IPS DF 6.9 (cell line): ENCODE results near the gene RAD51B.

Experiments
- DNase-seq: peaks from one replicate; pipeline ENCODE4 v3.0.0-alpha.2; 2013; ENCODE audit warnings: low read depth, low spot score
- H3K27ac ChIP-seq: one replicate; pipeline ENCODE4 v1.5.1; 2013; ENCODE audit warnings: low read length, control low read depth
- H3K27me3 ChIP-seq: 2 replicates; pipeline ENCODE4 v1.6.1; 2013; ENCODE audit warnings: mild to moderate bottlenecking, low read length; ENCODE audit not compliant: control insufficient read depth, insufficient read depth
- H3K36me3 ChIP-seq: 2 replicates; pipeline ENCODE4 v1.6.1; 2013; ENCODE audit warnings: low read length; ENCODE audit not compliant: control insufficient read depth, insufficient read depth
- H3K4me1 ChIP-seq: 2 replicates; pipeline ENCODE4 v1.6.1; 2013; ENCODE audit warnings: low read length; ENCODE audit not compliant: control insufficient read depth, insufficient read depth
- H3K4me3 ChIP-seq: 2 replicates; pipeline ENCODE4 v1.5.1; 2013; ENCODE audit warnings: mild to moderate bottlenecking, low read length
- H3K9me3 ChIP-seq: 2 replicates; pipeline ENCODE4 v1.6.1; 2013; ENCODE audit warnings: low read length, inconsistent platforms; ENCODE audit not compliant: control insufficient read depth, insufficient read depth
- WGBS: extraction: QIAGEN DNeasy Blood & Tissue Kit; methylation state at CpG from one replicate; pipeline ENCODE4 v1.1.7; 2013; ENCODE audit warnings: mixed read lengths, missing lambda C conversion rate; ENCODE audit not compliant: insufficient read length, insufficient coverage; 5-methylcytosine and 5-hydroxymethylcytosine counted together

RAD51B gene

GRCh38 chr14:68643673-68644072, 824.1 kb downstream of the RAD51B start:
- peaks cover under 1% of the 10 kb centered on the region for H3K4me1 ChIP-seq
- H3K4me3 ChIP-seq: no peak overlapping the region
- H3K9me3 ChIP-seq: no peaks in the 10 kb centered on the region
- no peaks in the 10 kb centered on the region for H3K36me3 ChIP-seq
- DNase-seq: no peak
- H3K27me3 ChIP-seq: no peaks in the 10 kb centered on the region
- no CpG with 5 or more reads among the region's 2 CpGs for whole genome bisulfite sequencing
- no peak overlapping the region for H3K27ac ChIP-seq

- Histone ChIP-seq H3K27ac (no peak overlapping the region), H3K36me3 (no peaks in the 10 kb centered on the region), H3K9me3 (no peaks in the 10 kb centered on the region), H3K27me3 (no peaks in the 10 kb centered on the region), H3K4me1 (no peaks in the 10 kb centered on the region), H3K4me3 (no peak overlapping the region)
- no CpG with 5 or more reads among the region's 1 CpG for WGBS
- no peak for DNase-seq
Measured at GRCh38 chr14:68644101-68644500, 824.5 kb downstream of the RAD51B start.

- H3K9me3 ChIP-seq: no peaks in the 10 kb centered on the region
- no peak for DNase-seq
- no peaks in the 10 kb centered on the region for H3K4me1 ChIP-seq
- no peaks in the 10 kb centered on the region for H3K27me3 ChIP-seq
- H3K36me3 ChIP-seq: no peaks in the 10 kb centered on the region
- no peak overlapping the region for H3K27ac ChIP-seq
- no CpG with 5 or more reads among the region's 2 CpGs for WGBS
- no peak overlapping the region for H3K4me3 ChIP-seq
Measured at GRCh38 chr14:68645371-68645770, 825.8 kb downstream of the RAD51B start.

GRCh38 chr14:68649476-68650189, 830.1 kb downstream of the RAD51B start:
- WGBS: no CpG with 5 or more reads among the region's 7 CpGs

GRCh38 chr14:68650404-68650994, 830.9 kb downstream of the RAD51B start:
- Histone ChIP-seq H3K9me3 (no peaks in the 10 kb centered on the region), H3K27ac (no peak overlapping the region), H3K4me1 (peaks cover 4% of the 10 kb centered on the region; the same call in 1 of the 2 replicates), H3K36me3 (no peaks in the 10 kb centered on the region), H3K4me3 (no peak overlapping the region), H3K27me3 (no peaks in the 10 kb centered on the region)
- DNase-seq: no peak

More at GRCh38 chr14:68649476-68650189, 830.1 kb downstream of the RAD51B start:
- H3K4me1 ChIP-seq: no peaks in the 10 kb centered on the region
- no peak overlapping the region for H3K27ac ChIP-seq
- no peaks in the 10 kb centered on the region for H3K27me3 ChIP-seq
- no peak for DNase-seq
- no peaks in the 10 kb centered on the region for H3K9me3 ChIP-seq
- no peaks in the 10 kb centered on the region for H3K36me3 ChIP-seq
- no peak overlapping the region for H3K4me3 ChIP-seq

GRCh38 chr14:68651075-68651474, 831.5 kb downstream of the RAD51B start:
- H3K4me3 ChIP-seq: no peak overlapping the region
- H3K27me3 ChIP-seq: no peaks in the 10 kb centered on the region
- H3K4me1 ChIP-seq: peaks cover 4% of the 10 kb centered on the region; the same call in 1 of the 2 replicates
- no peaks in the 10 kb centered on the region for H3K36me3 ChIP-seq
- no CpG with 5 or more reads among the region's 4 CpGs for WGBS
- no peaks in the 10 kb centered on the region for H3K9me3 ChIP-seq
- no peak for DNase-seq
- H3K27ac ChIP-seq: no peak overlapping the region

- H3K9me3 ChIP-seq: no peaks in the 10 kb centered on the region
- WGBS: 100% methylated on average over 2 of the region's 22 CpGs
- no peaks in the 10 kb centered on the region for H3K36me3 ChIP-seq
- no peak overlapping the region for H3K27ac ChIP-seq
- peaks cover 4% of the 10 kb centered on the region; the same call in 1 of the 2 replicates for H3K4me1 ChIP-seq
- no peaks in the 10 kb centered on the region for H3K27me3 ChIP-seq
- no peak overlapping the region for H3K4me3 ChIP-seq
- no peak for DNase-seq
Measured at GRCh38 chr14:68651652-68652432, 832.3 kb downstream of the RAD51B start.

GRCh38 chr14:68652433-68652690, 832.8 kb downstream of the RAD51B start:
- Histone ChIP-seq H3K27ac (no peak overlapping the region), H3K4me3 (no peak overlapping the region), H3K4me1 (peaks cover 4% of the 10 kb centered on the region; the same call in 1 of the 2 replicates), H3K9me3 (no peaks in the 10 kb centered on the region), H3K36me3 (no peaks in the 10 kb centered on the region), H3K27me3 (no peaks in the 10 kb centered on the region)
- no peak for DNase-seq
- WGBS: no CpG with 5 or more reads among the region's 6 CpGs

- H3K27me3 ChIP-seq: no peaks in the 10 kb centered on the region
- H3K27ac ChIP-seq: no peak overlapping the region
- no peak for DNase-seq
- H3K36me3 ChIP-seq: no peaks in the 10 kb centered on the region
- no CpG with 5 or more reads among the region's 6 CpGs for WGBS
- H3K4me3 ChIP-seq: no peak overlapping the region
- H3K4me1 ChIP-seq: peaks cover 4% of the 10 kb centered on the region; the same call in 1 of the 2 replicates
- H3K9me3 ChIP-seq: no peaks in the 10 kb centered on the region
Measured at GRCh38 chr14:68653108-68653507, 833.5 kb downstream of the RAD51B start.

GRCh38 chr14:68653804-68654203, 834.2 kb downstream of the RAD51B start:
- WGBS: no CpG with 5 or more reads among the region's 3 CpGs
- H3K9me3 ChIP-seq: no peaks in the 10 kb centered on the region
- no peaks in the 10 kb centered on the region for H3K36me3 ChIP-seq
- H3K4me3 ChIP-seq: no peak overlapping the region
- H3K27me3 ChIP-seq: no peaks in the 10 kb centered on the region
- no peak for DNase-seq
- H3K4me1 ChIP-seq: peaks cover 4% of the 10 kb centered on the region; the same call in 1 of the 2 replicates
- H3K27ac ChIP-seq: no peak overlapping the region
